HG03025 (cell line): ENCODE data around the gene PNO1.
A peak's percentile ranks its signal among the peaks of the same experiment; 100 is the strongest.
"Not testable (repeated sequence)": the region's sequence is repeated elsewhere in the genome, so short reads cannot be mapped to it uniquely, and the experiment has no call there.

Source experiments
- ATAC-seq: cut with Tn5 transposase; IDR thresholded peaks from one replicate; pipeline ENCODE4 v1.9.1; 2021; ENCODE audit warnings: mild to moderate bottlenecking, moderate library complexity; ENCODE audit not compliant: unreplicated experiment, low FRiP score

Gene PNO1

DNA sequence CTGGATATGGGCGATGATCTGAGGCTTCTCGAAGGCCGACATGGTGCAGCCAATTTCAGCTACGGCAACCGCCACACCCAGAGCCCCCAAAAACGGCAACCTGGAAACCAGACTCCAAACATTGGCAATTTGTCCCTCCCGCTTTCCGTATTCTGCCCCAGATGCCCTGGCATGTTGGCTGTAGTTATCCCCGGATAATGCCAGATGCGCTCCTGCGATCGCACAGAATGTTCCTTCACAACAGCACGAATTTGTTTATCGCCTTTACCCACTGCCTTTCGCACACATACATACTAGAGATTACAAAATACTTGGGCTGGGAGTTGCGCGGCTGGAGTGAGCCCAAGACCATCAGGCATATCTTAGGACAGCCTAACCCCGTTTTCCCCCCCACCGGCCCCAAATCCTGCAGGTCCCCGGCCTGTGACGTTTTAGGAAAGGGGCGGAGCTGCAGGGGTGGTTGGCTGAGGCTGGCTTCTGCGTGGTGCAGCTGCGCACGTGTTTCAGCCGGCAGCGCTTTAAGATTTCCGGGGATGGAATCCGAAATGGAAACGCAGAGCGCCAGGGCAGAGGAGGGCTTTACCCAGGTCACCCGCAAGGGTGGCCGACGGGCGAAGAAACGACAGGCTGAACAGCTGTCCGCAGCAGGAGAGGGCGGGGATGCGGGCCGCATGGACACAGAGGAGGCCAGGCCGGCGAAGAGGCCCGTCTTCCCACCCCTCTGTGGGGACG is at the start of gene PNO1:
Gene PNO1 (plus strand): TSS at position 487 of the 732 bp plus-strand sequence. CDS start 47 bp downstream, at position 534.
- ATAC-seq, result peak; percentile 91

DNA sequence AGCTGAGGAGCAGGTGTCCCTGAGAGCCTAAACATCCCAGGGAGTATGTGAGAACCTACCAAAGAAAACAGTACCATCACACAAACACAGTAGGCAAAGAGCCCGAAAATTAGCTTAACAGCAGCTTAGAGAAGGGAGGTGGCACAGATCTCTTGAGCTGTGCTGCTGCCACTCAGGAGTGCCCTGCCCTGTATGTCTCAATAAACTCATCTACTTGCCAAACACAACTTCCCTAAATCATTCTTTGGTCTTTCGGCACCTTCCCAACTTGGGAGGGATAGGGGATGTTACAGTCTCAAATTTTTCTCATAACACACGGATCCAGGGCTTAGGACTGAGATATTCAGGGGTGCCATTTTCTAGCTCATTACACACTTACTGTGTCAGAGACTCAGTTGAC is 49.6 kb upstream of the PNO1 start:
- no peak for ATAC-seq

DNA sequence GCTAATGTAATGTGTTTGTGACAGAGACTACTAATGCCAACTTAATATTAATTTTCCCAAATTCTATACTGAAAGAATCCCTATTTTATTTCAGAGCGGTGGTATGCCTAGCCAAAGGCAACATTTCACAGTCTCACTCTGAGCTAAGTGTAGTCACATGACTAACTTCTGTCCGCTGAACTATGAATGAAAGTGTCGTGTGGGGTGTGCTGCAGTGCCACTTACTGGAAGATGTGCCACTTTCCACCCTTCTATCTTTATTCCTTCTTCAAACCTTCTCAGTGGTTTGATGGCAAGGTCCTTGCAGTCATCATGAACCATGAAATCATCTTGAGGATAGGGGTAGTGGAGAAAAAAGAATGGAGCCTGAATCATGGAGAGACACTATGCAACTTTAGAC is 47.6 kb upstream of the PNO1 start:
- no peak for ATAC-seq

DNA sequence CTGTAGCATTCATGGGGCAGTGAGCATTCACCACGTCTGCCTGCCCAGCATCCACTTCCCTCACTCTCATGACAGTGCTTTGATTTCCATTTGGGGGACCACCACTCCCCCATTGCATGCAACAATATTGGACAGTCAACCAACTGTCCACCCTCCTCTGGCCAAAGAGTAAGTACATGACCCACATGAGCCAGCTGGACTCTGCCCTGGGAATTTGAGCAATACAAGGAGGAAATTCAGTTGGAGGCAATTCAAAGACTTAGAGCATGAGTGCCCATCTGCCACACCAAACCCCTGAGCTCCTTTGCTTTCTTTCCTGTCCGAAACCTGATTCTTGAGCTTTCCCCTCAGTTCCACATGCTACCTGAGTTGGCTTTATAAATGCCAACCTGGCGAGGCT is 41.7 kb upstream of the PNO1 start:
- no peak for ATAC-seq

DNA sequence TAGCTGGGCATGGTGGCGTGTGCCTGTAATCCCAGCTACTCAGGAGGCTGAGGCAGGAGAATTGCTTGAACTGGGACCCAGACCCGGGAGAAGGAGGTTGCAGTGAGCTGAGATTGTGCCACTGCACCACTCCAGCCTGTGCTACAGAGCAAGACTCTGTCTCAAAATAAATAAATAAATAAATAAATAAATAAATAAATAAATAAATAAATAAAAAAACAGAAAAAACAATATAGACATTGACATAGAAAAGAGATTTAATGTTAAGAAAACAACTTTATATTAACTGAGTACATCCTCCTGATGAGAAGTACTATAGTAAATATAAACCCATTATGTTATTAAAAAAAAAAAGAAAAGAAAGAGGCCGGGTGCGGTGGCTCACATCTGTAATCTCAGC is 39.8 kb upstream of the PNO1 start:
- ATAC-seq, result not testable (repeated sequence)

DNA sequence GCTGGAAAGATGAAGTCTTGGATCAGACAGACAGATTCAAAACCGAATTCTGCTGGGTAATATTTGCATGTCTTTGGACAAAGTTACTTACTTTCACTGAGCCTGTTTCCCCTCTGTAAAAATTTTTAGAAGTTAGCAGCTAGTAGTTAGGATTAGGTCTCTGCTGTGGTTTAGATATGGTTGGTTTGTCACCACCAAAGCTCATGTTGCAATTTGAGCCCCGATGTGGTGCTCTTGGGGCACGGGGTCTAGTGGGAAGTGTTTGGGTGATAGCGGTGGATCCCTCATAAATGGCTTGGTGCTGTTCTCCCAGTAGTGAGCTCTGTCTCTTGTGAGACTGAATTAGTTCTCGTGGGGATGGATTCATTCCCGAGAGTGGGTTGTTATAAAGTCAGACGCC is 38.9 kb upstream of the PNO1 start:
- no peak for ATAC-seq

DNA sequence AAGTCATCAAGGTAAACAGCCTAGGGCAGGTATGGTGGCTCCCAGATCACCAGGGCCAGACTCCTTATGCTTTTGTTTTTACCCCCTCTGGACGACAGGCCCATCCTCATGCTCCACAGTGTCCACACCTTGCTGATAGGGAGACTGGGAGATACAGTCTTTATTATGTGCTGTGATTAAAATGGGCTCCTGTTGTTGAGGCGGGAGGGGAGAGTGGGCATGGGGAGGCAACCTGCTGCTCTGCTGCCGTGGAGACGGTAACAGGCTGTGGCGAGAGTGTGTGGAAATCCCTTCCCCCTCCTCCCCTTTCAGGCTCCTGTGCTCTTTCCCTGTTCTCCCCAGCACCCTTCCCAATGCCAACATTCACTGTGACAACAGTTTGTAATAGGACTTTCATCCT is 38.2 kb upstream of the PNO1 start:
- no peak for ATAC-seq

DNA sequence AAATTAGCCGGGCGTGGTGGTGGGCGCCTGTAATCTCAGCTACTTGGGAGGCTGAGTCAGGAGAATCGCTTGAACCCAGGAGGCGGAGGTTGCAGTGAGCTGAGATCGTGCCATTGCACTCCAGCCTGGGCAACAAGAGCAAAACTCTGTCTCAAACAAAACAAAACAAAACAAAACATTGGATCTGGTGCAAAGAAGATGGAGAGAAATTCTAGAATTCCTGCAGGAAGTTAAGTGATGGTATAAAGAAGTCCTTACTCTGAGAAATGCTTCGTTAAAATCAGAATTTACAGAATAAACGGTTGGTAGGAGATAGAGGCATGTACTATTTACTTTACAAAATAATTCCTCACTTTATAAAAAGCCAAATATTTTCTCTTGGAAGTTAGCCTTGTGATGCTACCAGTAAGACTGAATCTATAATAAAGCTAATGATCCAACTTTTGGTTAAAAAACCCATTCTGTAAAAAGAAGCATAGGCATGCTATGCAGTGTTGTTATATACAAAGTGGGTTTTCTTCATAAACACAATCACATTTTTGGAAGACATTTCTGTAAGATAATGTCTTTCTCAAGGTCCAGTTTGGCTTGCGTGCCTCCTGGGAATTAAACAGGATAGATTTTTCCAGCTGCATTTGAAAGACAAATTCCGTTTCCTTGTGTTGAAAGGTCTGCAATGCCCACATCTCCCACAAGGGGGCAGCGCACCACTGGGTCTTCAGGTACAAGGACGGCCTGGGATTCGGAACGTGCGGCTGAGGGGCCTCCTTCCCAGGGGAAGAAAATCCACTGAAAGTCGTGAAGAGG is 35.6 kb upstream of the PNO1 start:
- ATAC-seq, result no peak

DNA sequence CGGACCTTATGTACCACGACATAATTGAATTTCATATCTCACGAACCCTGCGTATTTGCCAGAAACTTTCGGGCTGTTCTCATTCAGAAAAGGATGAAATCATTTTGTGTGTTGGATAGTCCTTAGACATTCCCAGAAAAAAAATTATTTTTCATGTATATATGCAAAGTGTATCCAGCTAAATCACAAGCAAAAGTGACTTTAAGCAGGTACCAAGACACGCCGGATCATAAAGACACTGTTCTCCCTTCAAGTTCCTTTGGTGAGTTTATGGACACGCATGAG is 35.1 kb upstream of the PNO1 start:
- ATAC-seq, result no peak

DNA sequence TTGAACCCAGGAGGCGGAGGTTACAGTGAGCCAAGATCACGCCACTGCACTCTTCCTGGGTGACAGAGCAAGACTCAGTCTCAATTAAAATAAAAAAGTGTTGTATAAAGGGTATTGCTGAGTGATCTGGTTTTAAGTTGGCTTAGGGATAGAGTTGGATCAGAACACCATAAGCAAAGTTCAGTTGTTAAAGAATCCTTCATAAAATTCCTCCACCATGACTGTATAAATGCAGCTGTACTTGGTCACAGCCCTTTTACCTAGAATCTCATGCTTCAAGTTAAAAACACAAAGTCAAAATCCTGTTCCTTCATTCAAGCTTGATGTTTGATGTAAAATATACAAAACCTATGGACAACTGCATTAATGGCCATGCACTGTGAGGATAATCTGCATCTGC is 33.4 kb upstream of the PNO1 start:
- ATAC-seq, result no peak

DNA sequence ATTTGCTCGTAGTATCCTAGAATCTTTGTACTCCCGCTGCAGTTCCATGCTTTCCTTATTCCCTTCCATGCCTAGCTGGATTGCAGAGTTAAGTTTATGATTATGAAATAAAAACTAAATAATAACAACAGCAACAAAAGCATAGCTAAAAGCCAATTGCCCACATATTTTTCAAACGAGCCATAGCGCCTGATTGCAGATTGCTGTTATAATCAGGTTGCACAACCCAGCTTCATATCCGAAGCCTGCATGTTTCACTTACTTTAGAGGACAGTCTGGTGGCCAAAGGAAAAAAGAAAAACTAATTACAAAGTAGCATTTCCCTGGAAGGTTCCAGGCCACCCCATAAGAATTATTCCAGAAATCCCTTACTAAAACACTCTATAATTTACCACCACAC is 31.9 kb upstream of the PNO1 start:
- no peak for ATAC-seq

DNA sequence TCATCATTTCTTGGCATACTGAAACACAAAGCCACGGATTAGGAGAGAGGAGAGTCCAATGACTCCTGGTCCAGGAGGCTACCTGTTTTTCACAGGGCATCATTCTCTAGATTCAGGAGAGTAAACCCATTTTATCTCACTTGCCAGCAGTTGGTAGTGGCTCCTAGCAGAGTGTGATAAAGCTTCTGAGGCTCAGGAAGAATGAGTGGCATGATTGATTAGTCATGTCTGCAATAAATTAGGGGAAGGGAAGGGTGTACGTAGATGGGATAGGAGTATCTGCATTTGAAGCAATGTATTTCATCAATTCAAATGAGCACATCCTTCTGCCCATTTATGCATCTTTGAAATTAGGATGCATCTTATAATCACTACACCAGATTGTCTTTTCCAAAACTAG is 31.1 kb upstream of the PNO1 start:
- ATAC-seq, result no peak

DNA sequence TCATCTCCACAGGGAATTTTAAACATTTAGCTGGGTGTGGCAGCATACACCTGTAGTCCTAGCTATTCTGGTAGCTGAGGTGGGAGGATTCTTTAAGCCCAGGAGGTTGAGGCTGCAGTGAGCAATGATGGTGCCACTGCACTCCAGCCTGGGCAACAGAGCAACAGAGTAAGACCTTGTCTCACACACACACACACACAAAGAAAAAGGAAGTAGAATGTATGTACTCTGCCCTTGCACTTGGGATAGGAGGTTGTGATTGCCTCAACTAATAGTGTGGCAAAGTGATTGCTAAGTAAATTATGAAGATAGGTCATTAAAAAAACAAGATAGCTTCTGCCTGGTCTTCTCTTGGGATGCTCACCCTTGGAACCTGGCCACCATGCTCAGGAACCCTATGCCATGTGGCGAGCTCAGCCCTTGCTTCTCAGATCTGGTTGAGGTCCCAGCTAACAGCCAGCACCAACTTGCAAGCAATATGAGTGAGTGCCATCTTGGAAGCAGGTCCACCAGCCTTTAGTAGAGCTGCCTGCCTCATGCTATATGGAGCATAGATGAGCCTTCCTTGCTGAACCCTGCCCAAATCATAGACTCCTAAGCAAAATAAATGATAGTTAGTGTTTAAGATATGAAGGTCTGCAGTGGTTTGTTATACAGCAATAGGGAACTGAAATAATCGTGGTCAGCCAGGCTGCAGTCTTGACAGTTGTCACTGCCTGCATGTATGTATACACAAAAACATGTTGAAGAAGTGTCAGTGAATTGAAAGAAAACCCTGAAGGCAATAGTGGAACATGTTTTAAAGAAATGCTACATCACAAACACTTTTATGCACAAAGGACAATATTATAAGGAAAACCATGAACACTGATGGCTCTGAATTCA is 30.1 kb upstream of the PNO1 start:
- no peak for ATAC-seq

DNA sequence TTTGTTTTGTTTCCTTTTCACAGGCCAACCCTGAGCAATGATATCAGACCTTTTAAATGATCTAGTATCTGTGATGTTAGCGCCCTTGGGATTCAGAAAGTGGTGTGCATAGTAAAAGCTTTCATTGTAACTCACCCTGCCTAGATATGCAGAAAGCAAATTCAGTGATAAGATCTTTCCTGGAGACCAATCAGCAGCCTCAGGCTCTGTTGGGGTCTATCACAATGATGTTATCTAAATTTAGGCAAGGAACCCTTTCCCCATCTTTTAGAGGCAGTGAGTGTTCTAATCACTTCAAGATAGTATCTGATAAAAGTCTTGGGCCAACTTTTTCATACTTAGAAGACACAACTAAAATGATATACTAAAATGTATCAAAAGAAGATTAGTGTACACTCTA is 23.6 kb upstream of the PNO1 start:
- no peak for ATAC-seq

DNA sequence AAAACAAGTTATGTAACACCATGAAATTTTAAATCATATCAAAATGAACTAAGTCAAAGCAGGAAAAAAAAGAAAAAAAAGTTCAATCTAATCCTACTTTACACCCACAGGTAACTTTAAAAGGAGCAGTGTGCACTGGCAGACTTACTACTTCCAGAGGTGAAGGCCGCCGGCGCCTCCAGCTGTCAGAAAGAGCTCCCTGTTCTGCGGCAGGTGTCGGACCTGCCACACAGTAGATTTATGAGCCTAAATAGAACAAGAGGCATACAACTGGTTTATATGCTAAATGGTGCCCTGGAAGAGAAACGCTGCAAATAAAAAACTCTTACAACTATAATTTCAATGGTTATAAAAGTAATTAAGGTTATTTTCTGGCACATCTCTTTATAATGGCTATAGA is 23.1 kb upstream of the PNO1 start:
- ATAC-seq, result no peak

DNA sequence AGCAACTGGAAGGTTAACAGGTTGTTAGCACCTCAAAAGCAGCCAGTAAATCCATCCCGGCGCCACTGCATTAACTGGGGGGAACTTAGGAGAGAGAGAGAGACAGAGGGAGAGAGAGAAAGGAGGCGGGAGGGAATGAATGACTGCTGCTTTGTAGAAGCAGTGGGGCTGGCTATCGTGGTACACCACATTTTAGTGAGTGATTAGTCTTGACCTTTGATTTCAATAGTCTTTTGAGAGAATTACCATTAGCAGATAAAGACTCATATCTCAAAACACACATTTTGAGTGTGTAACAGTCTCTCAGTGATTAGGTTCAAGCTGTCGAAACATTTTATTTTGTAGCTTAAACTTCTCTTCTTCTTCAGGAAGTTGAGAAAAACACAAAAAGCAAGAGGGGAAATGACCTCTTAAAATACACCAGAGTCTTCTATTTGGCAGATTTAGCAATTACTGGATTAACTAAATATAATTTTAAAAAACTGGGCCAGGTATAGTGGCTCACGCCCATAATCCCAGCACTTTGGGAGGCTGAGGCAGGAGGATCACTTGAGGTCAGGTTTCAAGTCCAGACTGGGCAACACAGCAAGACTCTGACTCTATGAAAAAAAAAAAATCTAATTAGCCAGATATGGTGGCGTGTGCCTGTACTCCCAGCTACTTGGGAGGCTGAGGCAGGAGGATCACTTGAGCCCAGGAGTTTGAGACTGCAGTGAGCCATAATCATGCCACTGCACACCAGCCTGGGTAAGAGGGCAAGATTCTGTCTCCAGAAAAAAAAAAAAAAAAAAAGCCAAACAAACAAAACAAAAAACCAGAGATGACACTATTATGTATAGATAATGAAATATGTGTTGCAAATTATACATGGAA is 22.0 kb upstream of the PNO1 start:
- ATAC-seq, result no peak

DNA sequence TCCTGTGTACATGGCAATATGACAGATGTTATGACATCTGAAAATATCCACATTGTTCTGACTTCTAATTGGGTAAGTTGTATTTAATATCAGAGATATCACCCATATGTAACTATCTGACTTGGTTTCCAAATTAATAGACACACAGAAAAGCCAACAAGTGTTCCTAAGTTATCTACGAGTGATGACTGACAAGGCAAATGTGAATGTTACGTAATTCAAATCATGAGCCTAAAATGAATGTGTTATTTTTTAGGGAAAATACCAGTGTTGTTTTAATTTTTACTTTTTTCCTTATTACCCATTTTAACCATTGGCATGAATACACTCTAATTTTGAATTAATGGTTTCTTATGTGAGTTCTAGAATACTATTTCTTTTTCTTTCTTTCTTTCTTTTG is 15.8 kb upstream of the PNO1 start:
- ATAC-seq, result no peak

DNA sequence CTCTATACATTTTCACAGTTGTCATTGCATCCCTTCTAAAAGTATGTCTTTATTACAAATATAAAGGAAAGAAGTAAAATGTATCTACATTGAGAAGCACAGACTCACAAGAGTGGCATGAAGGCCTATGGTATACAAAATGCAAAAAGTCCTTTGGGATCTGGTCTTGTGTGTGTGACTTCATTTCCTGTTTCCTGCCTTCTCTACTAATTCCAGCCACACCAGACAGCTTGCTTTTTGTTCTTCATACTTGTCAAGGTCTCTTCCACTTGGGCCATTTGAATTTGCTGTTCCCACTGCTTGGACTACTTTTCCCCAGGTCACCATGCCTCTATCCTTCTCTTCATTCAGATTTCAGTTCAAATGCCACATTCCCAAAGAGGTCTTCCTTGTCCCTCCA is 6.7 kb upstream of the PNO1 start:
- no peak for ATAC-seq

DNA sequence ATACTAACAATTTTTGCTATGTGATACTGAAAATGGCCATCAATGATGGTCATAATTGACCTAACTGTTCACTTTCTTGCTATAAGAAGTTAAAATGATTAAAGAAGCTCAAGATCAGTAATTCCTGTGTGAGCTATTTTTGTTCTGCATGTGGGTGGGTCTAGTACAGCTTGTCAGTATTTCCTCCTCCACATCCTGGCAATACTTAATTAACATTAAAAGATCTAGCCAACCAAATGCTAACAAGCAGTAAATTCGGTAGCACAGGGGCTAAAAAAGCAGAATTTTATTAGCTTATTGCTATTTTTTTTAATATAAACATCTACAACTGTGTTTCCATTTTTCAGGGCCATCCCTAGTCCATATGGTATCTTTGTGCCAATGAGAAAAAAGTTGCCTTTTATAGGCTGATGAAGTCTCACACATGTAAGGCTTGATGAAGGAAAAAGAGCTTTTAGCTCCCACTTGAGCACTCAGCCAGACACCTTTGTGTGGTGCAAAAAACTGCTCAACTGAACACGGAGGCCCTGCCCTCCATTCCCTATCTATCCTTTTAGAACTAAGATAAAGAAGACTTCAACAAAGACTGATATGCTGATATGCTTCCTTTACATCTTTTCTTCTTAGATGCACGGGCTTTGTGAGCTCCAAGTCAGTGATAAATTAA is 4.9 kb upstream of the PNO1 start:
- no peak for ATAC-seq

DNA sequence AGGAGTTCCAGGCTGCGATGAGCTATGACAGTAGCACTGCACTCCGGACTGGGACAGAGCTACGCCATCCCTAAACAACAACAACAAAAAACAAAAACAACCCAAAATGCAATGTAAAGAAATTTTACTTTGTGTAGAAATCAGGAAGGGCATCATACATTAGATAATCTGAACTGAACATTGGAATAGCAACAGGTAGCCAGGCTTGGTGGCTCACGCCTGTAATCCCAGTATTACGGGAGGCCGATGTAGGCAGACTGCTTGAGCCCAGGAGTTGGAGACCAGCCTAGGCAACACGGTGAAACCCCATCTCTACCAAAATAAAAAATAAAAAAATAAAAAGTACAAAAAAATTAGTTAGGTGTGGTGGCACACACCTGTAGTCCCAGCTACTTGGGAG is 2.1 kb upstream of the PNO1 start:
- no peak for ATAC-seq
